Ovary (tissue), 9 donors: ENCODE results near the gene NFE2L3. TPM values are rescaled to one million over a fixed set of nuclear protein-coding genes. Genes with fewer than 3 reads are reported as not detected.

ENCODE experiments used
- DNase-seq, 5 donors: peaks; one replicate each; pipeline ENCODE4 v3.0.0-alpha.2; 2019 to 2020
- H3K27ac ChIP-seq, 2 donors: fragments of 200-600 bp; one replicate each; pipeline versions ENCODE4 v1.5.1 to v1.8.0; 2019 to 2022
- H3K27me3 ChIP-seq: fragments of 200-600 bp; one replicate; pipeline ENCODE4 v1.8.0; 2022
- H3K36me3 ChIP-seq: fragments of 200-600 bp; sonication (generic); one replicate; pipeline ENCODE4 v1.5.1; 2019
- H3K4me1 ChIP-seq: one replicate; pipeline ENCODE4 v1.8.1; 2013; ENCODE audit warnings: mild to moderate bottlenecking, moderate library complexity; ENCODE audit not compliant: insufficient read depth
- H3K4me3 ChIP-seq: fragments of 200-600 bp; sonication (generic); one replicate; pipeline ENCODE4 v1.5.1; 2017
- H3K9me3 ChIP-seq, 2 donors: fragments of 200-600 bp in 1 of 2; sonication (generic) in 1 of 2; one replicate each; pipeline versions ENCODE4 v1.5.1 to v1.8.1; 2013 to 2019; ENCODE audit warnings: mild to moderate bottlenecking in 1 of 2, moderate library complexity in 1 of 2
- EP300 ChIP-seq: sonication (generic); formaldehyde crosslinking; IDR thresholded peaks from one replicate; pipeline ENCODE4 v1.6.1; 2017; ENCODE audit warnings: antibody characterized with exemption
- POLR2A ChIP-seq: fragments of 450-650 bp; IDR thresholded peaks from one replicate; pipeline ENCODE4 v1.6.1; 2017; ENCODE audit warnings: antibody characterized with exemption, mild to moderate bottlenecking, moderate library complexity
- WGBS, 3 donors: extraction: QIAGEN DNeasy Blood & Tissue Kit in 1 of 3; methylation state at CpG; one replicate each; pipeline versions ENCODE4 v1.1.5 to v1.1.7; 2013 to 2017; 5-methylcytosine and 5-hydroxymethylcytosine counted together
- intact Hi-C, 4 donors: fragments of 100-400 bp; cut with DNase I; formaldehyde crosslinking; loops; one replicate each; pipeline versions ENCODE4 v1.11.0 to v1.15.1; 2022 to 2023
- polyA plus RNA-seq, 2 donors: library from polyadenylated mRNA; stranded (reverse); fragments of 200-250 nt in 1 of 2; fragments of 350-450 nt in 1 of 2; fragmentation: Illumina TruSeq in 1 of 2; extraction: RNeasy Lipid Tissue Mini Kit (QIAGEN cat#74804) in 1 of 2; gene quantifications; one replicate each; pipeline ENCODE4 v1.2.3, GENCODE V29; 2013 to 2014
- total RNA-seq, 7 donors: library from RNA; depleted of rRNA in 2 of 7; stranded (reverse); fragments of >200 nt in 2 of 7; fragmentation: NEBNext Ultra II Directional in 3 of 7; extraction: Animal tissue kit (Norgen Biotek cat#: 25700) in 3 of 7; gene quantifications; one replicate each; pipeline versions ENCODE4 v1.1.0 to v1.2.4, GENCODE V29; 2016 to 2023
- TF ChIP-seq, protein P1 (sequence below), 3 donors: fragments of 450-650 bp in 2 of 3; fragments of 200-600 bp in 1 of 3; IDR thresholded peaks; one replicate each; pipeline versions ENCODE4 v1.5.1 to v1.8.0; 2016 to 2022; ENCODE audit warnings: antibody characterized with exemption in 3 of 3, mild to moderate bottlenecking in 1 of 3
- donor health status: DM: no; HTN: no; CAD: no; lungs with moderate emphysema.
- donor health status: DM: no; HTN: no; CAD: no.
- donor health status: Bipolar disorder and iron deficiency.
- donor health status: DM: yes; HTN: yes; CAD: no.
- donor health status: DM: no; HTN: no; CAD: no.
- donor health status: DM: yes; HTN: yes; CAD: no.

Gene NFE2L3
- total and polyA plus RNA-seq, 9 donors: 0.45 to 6.1 (median 1.1) TPM

DNA sequence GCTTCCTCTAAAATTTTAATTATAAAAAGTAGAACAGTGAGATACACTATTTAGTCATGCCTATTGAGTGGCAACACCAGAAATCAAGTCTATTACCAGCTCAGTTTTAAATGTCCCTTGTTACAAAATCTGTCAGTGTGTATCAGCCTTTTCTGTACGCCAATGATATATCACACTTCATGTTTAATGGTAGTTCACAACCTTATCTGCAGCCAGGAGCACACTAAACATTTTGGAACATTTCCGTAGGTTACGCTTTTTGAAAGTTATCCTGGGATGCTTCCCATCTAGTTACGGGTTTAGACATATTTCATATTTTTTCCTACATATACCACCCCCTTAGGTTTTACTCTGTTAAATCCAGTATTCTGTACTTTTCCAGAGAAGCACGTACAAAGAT lies 43.2 kb downstream of the NFE2L3 start:
- H3K4me3 ChIP-seq: no peak overlapping the region
- WGBS, 3 donors: 81 to 86% (median 84%) methylated on average over 5 of the region's 5 CpGs
- DNase-seq: no peak
- peaks cover 5% of the 10 kb centered on the region for H3K36me3 ChIP-seq
- H3K27me3 ChIP-seq: no peaks in the 10 kb centered on the region
- TF ChIP-seq EP300 (no peak), POLR2A (no peak)
- TF ChIP-seq, protein P1, sequence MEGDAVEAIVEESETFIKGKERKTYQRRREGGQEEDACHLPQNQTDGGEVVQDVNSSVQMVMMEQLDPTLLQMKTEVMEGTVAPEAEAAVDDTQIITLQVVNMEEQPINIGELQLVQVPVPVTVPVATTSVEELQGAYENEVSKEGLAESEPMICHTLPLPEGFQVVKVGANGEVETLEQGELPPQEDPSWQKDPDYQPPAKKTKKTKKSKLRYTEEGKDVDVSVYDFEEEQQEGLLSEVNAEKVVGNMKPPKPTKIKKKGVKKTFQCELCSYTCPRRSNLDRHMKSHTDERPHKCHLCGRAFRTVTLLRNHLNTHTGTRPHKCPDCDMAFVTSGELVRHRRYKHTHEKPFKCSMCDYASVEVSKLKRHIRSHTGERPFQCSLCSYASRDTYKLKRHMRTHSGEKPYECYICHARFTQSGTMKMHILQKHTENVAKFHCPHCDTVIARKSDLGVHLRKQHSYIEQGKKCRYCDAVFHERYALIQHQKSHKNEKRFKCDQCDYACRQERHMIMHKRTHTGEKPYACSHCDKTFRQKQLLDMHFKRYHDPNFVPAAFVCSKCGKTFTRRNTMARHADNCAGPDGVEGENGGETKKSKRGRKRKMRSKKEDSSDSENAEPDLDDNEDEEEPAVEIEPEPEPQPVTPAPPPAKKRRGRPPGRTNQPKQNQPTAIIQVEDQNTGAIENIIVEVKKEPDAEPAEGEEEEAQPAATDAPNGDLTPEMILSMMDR (IDR thresholded peaks at IDR 0.05): no peak
- no peaks in the 10 kb centered on the region for H3K9me3 ChIP-seq
- peaks cover 5% of the 10 kb centered on the region for H3K4me1 ChIP-seq
- intact Hi-C loops: loop anchor here in 1 of 4 donors (10.0 kb wide), 1 partner anchor 300 kb away; no protein-coding TSS in a partner anchor
- H3K27ac ChIP-seq: no peak overlapping the region

DNA sequence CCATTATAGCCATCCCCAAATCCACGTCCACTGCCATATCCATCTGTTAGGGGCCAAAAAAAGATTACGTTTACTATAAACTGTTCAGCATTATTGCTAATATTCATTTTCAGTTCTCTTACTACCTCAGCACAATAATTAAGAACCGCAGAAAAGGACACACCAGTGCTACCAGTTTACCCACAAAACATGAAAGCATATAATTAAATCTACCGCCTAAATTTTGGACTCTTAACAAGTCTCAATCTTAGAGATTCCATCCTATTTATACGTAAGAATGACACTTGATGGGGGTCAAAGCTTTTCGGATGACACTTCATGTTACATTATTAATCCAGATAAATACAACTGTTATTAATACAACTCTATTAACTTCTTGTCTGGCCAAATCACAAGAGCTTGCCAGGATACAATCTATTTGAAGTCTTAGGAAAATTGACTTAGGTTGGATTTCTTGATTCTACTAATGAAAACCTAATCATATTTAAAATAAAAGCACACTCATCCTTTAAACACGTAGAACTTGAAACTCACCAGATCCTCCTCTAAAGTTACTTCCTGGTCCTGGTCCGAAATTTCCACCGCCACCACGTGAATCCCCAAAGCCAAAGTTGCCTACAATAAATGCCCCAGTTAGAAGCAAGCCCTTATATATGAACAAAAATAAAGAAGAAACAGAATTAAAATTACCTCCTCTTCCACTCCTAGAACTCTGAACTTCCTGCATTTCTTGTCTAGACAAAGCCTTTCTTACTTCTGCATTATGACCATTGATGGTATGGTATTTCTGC lies 44.1 kb downstream of the NFE2L3 start:
- Histone ChIP-seq H3K27me3 (no peaks in the 10 kb centered on the region), H3K36me3 (peaks cover 4% of the 10 kb centered on the region), H3K9me3 (no peaks in the 10 kb centered on the region), H3K27ac (no peak overlapping the region), H3K4me3 (no peak overlapping the region), H3K4me1 (peaks cover 5% of the 10 kb centered on the region)
- DNase-seq: no peak
- 59 to 64% (median 61%) methylated on average over 10 of the region's 10 CpGs for WGBS, 3 donors
- TF ChIP-seq POLR2A (no peak), EP300 (no peak)
- TF ChIP-seq, protein P1 (IDR thresholded peaks at IDR 0.05): no peak
- intact Hi-C loops: loop anchor here in 1 of 4 donors (10.0 kb wide), 1 partner anchor 301 kb away; no protein-coding TSS in a partner anchor

DNA sequence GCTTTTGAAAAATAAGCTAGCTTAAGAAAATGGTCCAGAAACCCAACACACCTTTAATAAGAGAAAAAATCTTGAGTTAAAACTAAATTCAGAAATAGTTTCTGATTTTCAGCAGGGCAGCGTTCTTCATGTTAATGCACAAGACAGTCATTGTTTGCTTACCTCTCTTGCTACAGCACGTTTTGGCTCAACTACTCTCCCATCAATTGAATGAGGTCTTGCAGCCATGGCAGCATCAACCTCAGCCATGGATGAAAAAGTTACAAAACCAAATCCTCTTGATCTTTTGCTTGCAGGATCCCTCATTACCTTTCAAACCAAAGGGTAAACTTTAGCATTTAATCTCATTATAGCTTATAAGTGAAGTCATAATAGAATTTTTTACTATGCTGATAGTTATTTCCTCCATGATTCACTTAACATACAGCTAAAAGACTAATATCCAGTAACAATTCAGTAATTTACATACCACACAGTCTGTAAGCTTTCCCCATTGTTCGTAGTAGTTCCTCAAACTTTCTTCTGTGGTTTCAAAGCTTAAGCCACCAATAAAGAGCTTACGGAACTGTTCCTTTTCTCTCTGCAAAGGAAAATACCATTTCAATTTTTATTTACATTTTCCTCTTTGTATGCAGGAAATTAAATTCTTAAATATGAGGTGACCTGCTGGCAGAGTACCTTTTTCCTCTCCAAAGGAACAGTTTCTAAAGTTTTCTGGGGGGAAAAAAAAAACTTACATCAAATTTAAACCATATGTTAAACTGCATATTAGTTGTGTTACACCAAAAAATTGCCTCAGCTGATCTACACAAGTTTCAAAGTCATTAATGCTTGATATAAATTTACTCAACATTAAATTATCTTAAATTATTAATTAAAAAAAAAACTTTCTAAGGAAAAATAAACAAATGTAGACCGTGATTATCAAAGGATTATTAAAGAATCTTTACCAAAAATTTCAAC lies 45.4 kb downstream of the NFE2L3 start:
- WGBS, 3 donors: 15 to 18% (median 17%) methylated on average over 5 of the region's 5 CpGs
- no peaks in the 10 kb centered on the region for H3K9me3 ChIP-seq
- intact Hi-C loops: loop anchor here in 1 of 4 donors (10.0 kb wide), 1 partner anchor 303 kb away; no protein-coding TSS in a partner anchor
- H3K36me3 ChIP-seq: no peaks in the 10 kb centered on the region
- no peaks in the 10 kb centered on the region for H3K27me3 ChIP-seq
- H3K27ac ChIP-seq: no peak overlapping the region
- TF ChIP-seq POLR2A: no peak
- TF ChIP-seq, protein P1 (IDR thresholded peaks at IDR 0.05): no peak
- TF ChIP-seq EP300: no peak
- H3K4me3 ChIP-seq: peak overlapping the region; percentile 97
- H3K4me1 ChIP-seq: peaks cover 5% of the 10 kb centered on the region
- DNase-seq: no peak

DNA sequence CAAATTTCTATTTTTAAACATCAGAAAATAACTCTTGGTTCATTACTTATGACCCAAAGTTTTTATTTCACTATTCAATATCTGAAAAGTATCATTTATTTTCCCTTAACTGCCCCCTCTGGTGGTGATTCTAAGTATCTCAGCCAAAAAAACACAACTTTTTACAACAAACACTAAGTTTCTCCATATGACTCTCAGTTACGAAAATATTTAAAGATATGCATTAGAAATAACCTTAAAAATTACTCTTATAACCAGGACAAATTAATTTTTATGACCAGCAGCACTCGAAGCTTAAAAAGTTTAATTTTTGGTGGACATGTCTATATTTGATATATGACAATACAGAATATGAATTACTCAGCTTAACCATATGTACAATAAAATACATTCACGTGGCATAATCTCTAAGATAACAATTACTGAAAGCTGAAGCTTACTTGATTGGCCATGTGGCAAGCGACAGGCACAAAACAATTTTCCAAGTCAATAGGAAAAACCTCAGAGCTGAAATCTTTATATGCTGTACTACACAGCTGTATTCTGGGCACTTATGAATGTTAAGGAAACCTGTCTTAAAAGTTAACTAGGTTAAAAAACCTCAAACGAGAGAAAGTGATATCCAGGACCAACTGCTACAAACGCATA lies 46.3 kb downstream of the NFE2L3 start:
- WGBS, 3 donors: 0 to 1% (median 0%) methylated on average over 6 of the region's 6 CpGs
- Histone ChIP-seq H3K36me3 (no peaks in the 10 kb centered on the region), H3K27me3 (no peaks in the 10 kb centered on the region), H3K4me1 (peaks cover 5% of the 10 kb centered on the region), H3K4me3 (peak overlapping the region; percentile 97), H3K9me3 (no peaks in the 10 kb centered on the region), H3K27ac (no peak overlapping the region)
- intact Hi-C loops: loop anchor here in 1 of 4 donors (10.0 kb wide), 1 partner anchor 303 kb away; no protein-coding TSS in a partner anchor
- no peak for DNase-seq
- TF ChIP-seq, protein P1 (IDR thresholded peaks at IDR 0.05): peak in 2 of 3 donors; percentile 43 to 56
- no peak for TF ChIP-seq EP300
